HUES6 (cell line): ENCODE data around the gene KCNAB1.

Source experiments
- H3K27ac ChIP-seq: 2 replicates; pipeline ENCODE4 v1.7.0; 2013; ENCODE audit warnings: low read depth, mild to moderate bottlenecking, low read length, inconsistent platforms
- H3K27me3 ChIP-seq: 2 replicates; pipeline ENCODE4 v1.6.1; 2013; ENCODE audit warnings: low read length; ENCODE audit not compliant: control insufficient read depth, insufficient read depth
- H3K36me3 ChIP-seq: 2 replicates; pipeline ENCODE4 v1.6.1; 2013; ENCODE audit warnings: low read length; ENCODE audit not compliant: control insufficient read depth, insufficient read depth
- H3K4me1 ChIP-seq: 2 replicates; pipeline ENCODE4 v1.6.1; 2013; ENCODE audit warnings: low read length; ENCODE audit not compliant: control insufficient read depth, insufficient read depth
- H3K4me3 ChIP-seq: 2 replicates; pipeline ENCODE4 v1.5.1; 2013; ENCODE audit warnings: low read depth, low read length
- H3K9ac ChIP-seq: one replicate; pipeline ENCODE4 v1.6.1; 2013; ENCODE audit warnings: mild to moderate bottlenecking, low read length
- H3K9me3 ChIP-seq: 2 replicates; pipeline ENCODE4 v1.6.1; 2013; ENCODE audit warnings: low read depth, low read length; ENCODE audit not compliant: control insufficient read depth, insufficient read depth

The KCNAB1 gene

DNA sequence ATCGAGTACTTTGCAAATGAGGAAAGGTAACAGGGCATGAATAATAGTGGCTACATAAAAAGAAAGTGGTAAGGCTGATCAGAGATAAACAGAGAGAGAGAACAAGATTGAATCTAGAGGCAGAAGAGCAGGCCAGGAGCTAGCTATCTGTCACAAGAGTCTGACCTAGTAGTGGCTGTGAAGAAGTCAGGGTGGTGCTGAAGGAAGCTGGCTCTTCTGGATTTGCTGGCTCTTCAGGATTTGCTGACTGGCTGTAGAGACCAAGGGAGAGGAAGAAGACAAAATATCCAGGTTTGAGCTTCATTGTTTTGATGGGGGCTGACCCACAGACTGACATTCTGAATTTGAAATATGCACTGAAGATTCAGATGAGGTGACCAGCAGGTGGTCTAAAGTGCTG is 292.2 kb downstream of the KCNAB1 start:
- Histone ChIP-seq H3K4me3 (no peak overlapping the region), H3K4me1 (no peaks in the 10 kb centered on the region), H3K27ac (no peak overlapping the region), H3K27me3 (no peaks in the 10 kb centered on the region), H3K9me3 (no peaks in the 10 kb centered on the region), H3K9ac (no peak overlapping the region), H3K36me3 (no peaks in the 10 kb centered on the region)

DNA sequence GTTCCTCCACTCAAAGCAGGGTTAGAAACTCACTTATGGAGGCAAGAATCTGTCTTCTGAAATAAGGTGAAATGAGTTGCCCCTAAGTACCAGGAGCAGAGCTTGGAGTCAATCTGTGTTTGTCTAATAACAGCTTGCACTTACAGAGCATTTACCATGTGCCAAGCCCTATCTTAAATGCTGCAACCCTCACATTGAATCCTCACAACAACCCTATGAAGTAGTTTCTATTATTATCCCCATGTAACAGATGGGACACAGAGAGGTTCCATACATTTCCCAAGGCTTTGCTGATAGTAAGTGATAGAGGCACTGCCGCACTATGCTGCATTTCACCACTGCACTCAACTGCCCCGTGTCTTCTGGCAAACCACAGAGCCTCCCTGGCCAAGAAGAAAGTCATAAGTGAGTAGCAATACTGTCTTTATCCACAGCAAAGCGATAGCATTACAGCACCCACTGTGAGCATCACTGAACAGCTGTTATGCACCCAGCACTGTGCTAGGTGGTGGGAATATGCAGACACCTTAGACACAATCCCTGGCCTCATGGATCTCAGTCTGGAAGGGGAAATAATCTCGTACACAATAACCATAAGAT is 293.0 kb downstream of the KCNAB1 start:
- H3K27me3 ChIP-seq = no peaks in the 10 kb centered on the region
- H3K36me3 ChIP-seq = no peaks in the 10 kb centered on the region
- no peak overlapping the region for H3K27ac ChIP-seq
- no peaks in the 10 kb centered on the region for H3K9me3 ChIP-seq
- no peak overlapping the region for H3K4me3 ChIP-seq
- H3K9ac ChIP-seq = no peak overlapping the region
- no peaks in the 10 kb centered on the region for H3K4me1 ChIP-seq

DNA sequence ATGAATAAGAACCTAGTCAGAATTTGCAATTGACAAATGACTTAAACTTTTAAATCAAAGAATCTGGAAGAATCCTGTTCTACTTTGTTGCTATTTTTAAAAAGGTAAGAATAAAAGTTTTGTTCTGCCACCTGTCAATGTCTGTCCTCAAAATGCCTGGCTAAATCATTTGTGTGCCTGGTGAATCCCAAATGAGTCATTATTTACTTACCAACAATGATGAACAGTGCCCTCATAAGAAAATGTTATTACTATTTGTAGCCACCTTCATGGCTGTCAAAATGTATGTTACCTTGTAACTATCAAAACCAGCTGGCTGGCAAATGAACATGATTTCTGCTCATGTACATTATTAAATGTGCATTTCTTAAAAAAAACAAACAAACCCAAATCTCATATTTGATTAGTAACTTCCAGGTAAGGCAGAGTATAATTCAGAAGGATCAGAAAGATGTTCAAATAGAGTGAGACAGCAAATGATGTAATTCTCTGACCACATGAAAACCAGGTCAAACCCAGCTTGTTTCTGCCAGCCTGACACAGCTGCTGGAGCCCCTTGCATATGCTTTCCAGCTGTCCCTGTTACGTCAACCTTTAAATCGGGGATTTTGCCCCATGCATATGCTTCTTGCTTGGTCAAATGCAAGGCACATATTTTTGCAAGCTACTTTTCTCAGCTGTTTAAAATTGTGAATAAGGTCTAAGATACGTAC is 296.6 kb downstream of the KCNAB1 start:
- Histone ChIP-seq H3K9me3 (no peaks in the 10 kb centered on the region), H3K4me3 (no peak overlapping the region), H3K27me3 (no peaks in the 10 kb centered on the region), H3K4me1 (no peaks in the 10 kb centered on the region), H3K36me3 (no peaks in the 10 kb centered on the region), H3K9ac (no peak overlapping the region), H3K27ac (no peak overlapping the region)

DNA sequence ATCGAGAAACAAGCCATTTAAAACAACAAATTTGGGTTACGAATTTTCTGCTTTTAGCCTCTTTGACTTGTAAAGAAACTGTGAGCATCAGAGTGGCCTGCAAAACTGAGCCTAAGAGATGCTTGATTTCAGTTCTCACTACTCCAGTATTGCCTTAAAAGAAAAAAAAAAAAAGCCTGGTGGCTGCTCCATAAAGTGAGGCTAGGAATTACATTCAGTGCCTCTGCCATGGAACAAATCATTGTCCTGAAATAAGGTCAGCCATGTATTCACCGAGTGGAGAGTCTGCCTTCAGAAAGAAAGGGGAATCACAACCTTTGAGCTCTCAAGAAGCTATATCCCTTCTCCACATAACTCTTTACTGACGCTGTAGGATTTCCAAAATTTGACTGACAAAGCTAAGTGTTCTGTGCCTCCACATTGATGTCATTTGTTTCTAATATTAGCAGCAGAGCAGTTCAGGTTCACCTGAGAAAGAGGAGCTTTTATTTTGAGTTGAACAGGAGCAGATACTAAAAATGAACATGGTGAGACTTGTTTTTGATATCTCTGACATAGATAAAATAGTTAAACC is 297.3 kb downstream of the KCNAB1 start:
- H3K27me3 ChIP-seq = no peaks in the 10 kb centered on the region
- no peaks in the 10 kb centered on the region for H3K36me3 ChIP-seq
- no peaks in the 10 kb centered on the region for H3K9me3 ChIP-seq
- H3K9ac ChIP-seq = no peak overlapping the region
- H3K4me3 ChIP-seq = no peak overlapping the region
- H3K27ac ChIP-seq = no peak overlapping the region
- no peaks in the 10 kb centered on the region for H3K4me1 ChIP-seq

DNA sequence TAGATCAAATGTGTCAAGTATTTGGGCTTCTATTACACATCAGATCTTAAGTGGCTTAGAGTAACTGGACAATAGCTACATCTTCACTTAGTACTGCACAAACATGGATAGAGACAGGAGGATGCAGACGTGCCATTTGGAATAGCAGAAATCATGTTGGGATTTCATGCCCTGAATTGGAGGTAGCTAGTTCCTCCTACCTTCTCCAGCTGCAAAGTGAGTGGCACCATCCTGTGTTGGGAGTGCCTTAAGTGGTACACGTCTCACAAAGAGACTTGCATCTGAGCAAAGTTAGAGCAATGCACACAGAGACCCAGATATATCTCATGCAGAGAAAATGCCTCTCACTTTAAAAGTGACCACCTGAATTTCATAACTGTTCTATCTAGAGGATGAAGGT is 298.1 kb downstream of the KCNAB1 start:
- H3K27me3 ChIP-seq = no peaks in the 10 kb centered on the region
- H3K27ac ChIP-seq = no peak overlapping the region
- H3K9me3 ChIP-seq = no peaks in the 10 kb centered on the region
- no peak overlapping the region for H3K9ac ChIP-seq
- no peaks in the 10 kb centered on the region for H3K4me1 ChIP-seq
- no peaks in the 10 kb centered on the region for H3K36me3 ChIP-seq
- no peak overlapping the region for H3K4me3 ChIP-seq

DNA sequence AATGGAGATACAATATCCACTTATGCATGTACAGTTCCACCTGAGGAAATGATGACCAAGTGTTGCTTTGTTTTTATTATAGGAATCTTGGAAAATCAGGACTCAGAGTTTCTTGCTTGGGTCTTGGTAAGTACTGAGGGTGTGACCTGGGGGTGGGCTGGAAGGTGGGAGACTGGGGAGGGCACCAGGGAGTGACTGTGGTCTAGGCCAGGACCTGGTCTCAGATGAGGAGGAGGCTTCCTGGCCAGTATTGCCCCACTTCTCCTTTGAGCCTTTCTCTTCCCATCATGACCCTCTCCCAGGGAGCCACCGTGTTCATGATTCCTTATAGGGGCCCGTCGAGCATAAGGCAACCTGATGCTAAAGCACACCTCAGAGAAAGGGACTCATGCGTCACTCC is 301.2 kb downstream of the KCNAB1 start:
- H3K4me1 ChIP-seq = no peaks in the 10 kb centered on the region
- H3K27me3 ChIP-seq = no peaks in the 10 kb centered on the region
- H3K27ac ChIP-seq = no peak overlapping the region
- no peak overlapping the region for H3K9ac ChIP-seq
- H3K4me3 ChIP-seq = no peak overlapping the region
- no peaks in the 10 kb centered on the region for H3K36me3 ChIP-seq
- H3K9me3 ChIP-seq = no peaks in the 10 kb centered on the region

DNA sequence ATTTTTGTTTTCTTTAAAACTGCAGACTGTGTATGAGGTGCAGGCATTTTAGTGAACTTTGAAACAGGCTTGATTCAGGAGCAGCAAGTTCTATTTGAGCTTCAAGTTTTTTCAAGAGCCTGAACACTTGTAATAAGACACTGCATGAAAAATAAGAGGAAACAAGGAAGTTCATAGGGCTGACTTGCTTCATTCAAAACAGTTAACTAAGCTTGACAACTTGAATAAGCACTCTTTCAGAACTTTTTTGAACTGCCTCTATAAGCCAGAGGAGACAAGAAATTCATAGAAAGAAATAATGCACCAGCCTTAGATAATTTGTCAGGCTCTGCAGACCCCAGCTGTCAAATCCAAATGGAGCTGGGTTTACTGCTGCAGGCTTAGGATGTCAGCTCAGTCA is 304.4 kb downstream of the KCNAB1 start:
- Histone ChIP-seq H3K36me3 (no peaks in the 10 kb centered on the region), H3K27me3 (no peaks in the 10 kb centered on the region), H3K4me1 (no peaks in the 10 kb centered on the region), H3K9me3 (no peaks in the 10 kb centered on the region), H3K4me3 (no peak overlapping the region), H3K9ac (no peak overlapping the region), H3K27ac (no peak overlapping the region)

DNA sequence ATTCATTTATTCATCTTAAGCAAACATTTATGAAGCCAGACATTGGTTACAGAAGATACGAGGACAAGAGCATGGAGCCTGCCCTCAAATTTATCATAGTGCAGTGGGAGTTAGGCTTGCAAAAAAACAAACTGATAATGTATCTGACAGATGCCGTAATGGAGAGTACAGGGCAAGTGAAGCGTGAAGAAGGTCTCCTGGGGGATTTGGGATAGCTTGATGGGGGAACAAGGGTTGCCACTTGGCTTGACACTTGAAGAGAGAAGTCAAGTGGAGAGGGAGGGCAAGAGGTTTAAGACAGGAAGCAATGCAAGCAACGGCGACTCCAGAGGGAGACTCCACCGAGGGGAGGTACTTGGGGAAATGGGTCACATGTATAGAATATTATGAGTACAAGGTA is 305.3 kb downstream of the KCNAB1 start:
- no peaks in the 10 kb centered on the region for H3K4me1 ChIP-seq
- no peak overlapping the region for H3K9ac ChIP-seq
- no peak overlapping the region for H3K27ac ChIP-seq
- H3K27me3 ChIP-seq = no peaks in the 10 kb centered on the region
- H3K36me3 ChIP-seq = no peaks in the 10 kb centered on the region
- H3K4me3 ChIP-seq = no peak overlapping the region
- H3K9me3 ChIP-seq = no peaks in the 10 kb centered on the region

DNA sequence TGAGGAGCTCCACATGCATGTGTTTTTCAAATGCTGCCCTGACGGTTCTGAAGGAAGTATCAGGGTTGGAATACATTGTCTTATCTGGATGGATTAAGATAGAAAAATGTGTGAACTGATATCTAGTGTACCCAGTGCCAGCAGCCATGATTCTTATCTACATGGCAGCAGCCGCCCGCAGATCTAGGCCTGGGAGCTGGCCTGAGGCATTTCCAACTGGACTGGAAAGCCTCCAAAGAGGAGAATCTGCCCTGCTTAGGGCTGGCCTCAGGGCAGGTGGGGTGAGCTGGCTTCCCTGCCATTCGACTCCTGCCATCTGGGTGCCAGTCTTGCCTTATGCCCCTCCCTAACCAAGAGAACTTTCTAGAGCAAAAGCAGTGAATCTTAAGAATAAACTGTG is 308.7 kb downstream of the KCNAB1 start:
- Histone ChIP-seq H3K9ac (no peak overlapping the region), H3K27ac (no peak overlapping the region), H3K9me3 (no peaks in the 10 kb centered on the region), H3K4me3 (no peak overlapping the region), H3K4me1 (no peaks in the 10 kb centered on the region), H3K36me3 (no peaks in the 10 kb centered on the region), H3K27me3 (no peaks in the 10 kb centered on the region)

DNA sequence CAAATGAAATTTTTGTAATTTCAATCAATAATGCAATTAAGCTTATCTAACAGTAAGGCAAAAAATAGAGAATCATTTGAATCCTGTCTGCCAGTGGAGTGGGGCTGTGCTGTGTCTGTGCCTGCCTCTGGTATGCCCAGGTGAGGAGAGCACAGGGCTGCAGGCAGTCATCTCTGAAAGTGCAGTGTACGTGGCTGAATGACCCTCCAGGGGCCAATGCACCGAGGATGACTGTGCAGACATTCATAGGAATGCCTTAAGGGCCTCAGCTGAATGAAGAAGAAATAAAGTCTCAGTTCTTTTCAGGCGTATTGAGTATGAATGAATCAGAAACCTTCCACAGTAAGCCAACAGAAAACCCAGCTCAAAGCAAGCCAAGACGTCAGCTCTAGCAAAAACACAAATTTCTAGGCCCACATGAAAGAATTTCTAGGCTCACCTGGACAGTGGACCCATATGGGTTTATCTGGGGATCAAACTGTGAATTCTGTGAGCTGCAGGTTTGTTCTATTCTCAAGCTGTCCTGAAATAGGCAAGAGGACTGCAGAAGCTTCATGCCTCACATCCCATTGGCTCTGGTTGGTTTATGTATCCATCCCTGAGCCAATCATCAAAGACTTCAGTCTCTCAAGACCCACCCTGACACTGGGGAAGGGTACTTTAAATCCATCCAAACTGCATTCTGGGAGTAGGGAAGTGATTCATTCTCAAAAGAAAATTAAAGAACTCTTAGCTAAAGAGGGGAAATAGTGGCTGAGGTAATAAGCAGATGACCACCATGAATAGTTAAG is 311.2 kb downstream of the KCNAB1 start:
- no peaks in the 10 kb centered on the region for H3K4me1 ChIP-seq
- no peaks in the 10 kb centered on the region for H3K27me3 ChIP-seq
- H3K9me3 ChIP-seq = no peaks in the 10 kb centered on the region

DNA sequence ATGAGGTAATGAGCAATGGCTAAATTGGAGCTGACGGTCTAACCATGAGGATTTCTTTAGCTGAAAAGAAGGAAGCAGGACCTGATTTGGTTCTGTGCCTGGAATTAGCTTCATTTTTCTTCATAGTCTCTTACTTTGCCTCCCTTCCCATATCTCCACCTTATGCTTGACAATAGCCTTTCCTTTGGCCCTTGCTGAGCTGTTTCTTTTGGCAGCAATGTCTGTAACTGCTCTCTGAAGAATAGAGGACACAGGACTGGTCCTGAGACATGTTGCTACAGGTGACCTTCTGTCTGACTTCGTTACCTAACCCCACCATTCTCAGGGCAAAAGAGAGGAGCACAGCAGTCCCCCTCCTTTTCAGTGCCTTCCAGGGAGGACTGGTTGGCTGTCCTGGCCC is 312.2 kb downstream of the KCNAB1 start:
- no peaks in the 10 kb centered on the region for H3K27me3 ChIP-seq
- H3K36me3 ChIP-seq = no peaks in the 10 kb centered on the region
- no peak overlapping the region for H3K9ac ChIP-seq
- H3K9me3 ChIP-seq = no peaks in the 10 kb centered on the region
- no peaks in the 10 kb centered on the region for H3K4me1 ChIP-seq
- no peak overlapping the region for H3K27ac ChIP-seq
- H3K4me3 ChIP-seq = no peak overlapping the region

More for the DNA sequence above, 311.2 kb downstream of the KCNAB1 start:
- H3K36me3 ChIP-seq = no peaks in the 10 kb centered on the region
- H3K27ac ChIP-seq = no peak overlapping the region
- H3K9ac ChIP-seq = no peak overlapping the region
- H3K4me3 ChIP-seq = no peak overlapping the region
